Measurements from ENCODE around the gene ZP1. TPM values are rescaled to one million over a fixed set of nuclear protein-coding genes. Genes with fewer than 3 reads are reported as not detected.
"Not testable (repeated sequence)": the region's sequence is repeated elsewhere in the genome, so short reads cannot be mapped to it uniquely, and the experiment has no call there.

Gene ZP1
- total RNA-seq, 4 donors from 2014 or later: not detected

GRCh38 chr11:60908803-60909202 lies 41.5 kb downstream of the ZP1 start:
- DNase-seq: no peak
- no peaks in the 10 kb centered on the region for H3K36me3 ChIP-seq
- intact Hi-C loops (cut with DNase I; ENCODE audit: low total_unique reads) (no loop called here), in situ Hi-C loops (cut with MboI; ENCODE audit: low pct_ligation_motif_present in 1 of 4, low pct_unique_long_range_greater_than_20kb in 1 of 4, low sequenced_read_pairs in 3 of 4) (no loop called here)
- no peak overlapping the region for H3K4me3 ChIP-seq
- H3K4me1 ChIP-seq: peaks cover 9 to 33% (median 25%) of the 10 kb centered on the region in 4 donors
- no peak overlapping the region for H3K27ac ChIP-seq
- no peaks in the 10 kb centered on the region for H3K9me3 ChIP-seq
- whole genome bisulfite sequencing, 2 donors (ENCODE audit: low coverage in 1 of 2): 44 to 60% methylated on average over 1 of the region's 1 CpG
- no peak for TF ChIP-seq POLR2A (IDR thresholded peaks at IDR 0.05)
- no peak for TF ChIP-seq EP300 (IDR thresholded peaks at IDR 0.05; ENCODE audit: low read depth)
- TF ChIP-seq, protein P1, sequence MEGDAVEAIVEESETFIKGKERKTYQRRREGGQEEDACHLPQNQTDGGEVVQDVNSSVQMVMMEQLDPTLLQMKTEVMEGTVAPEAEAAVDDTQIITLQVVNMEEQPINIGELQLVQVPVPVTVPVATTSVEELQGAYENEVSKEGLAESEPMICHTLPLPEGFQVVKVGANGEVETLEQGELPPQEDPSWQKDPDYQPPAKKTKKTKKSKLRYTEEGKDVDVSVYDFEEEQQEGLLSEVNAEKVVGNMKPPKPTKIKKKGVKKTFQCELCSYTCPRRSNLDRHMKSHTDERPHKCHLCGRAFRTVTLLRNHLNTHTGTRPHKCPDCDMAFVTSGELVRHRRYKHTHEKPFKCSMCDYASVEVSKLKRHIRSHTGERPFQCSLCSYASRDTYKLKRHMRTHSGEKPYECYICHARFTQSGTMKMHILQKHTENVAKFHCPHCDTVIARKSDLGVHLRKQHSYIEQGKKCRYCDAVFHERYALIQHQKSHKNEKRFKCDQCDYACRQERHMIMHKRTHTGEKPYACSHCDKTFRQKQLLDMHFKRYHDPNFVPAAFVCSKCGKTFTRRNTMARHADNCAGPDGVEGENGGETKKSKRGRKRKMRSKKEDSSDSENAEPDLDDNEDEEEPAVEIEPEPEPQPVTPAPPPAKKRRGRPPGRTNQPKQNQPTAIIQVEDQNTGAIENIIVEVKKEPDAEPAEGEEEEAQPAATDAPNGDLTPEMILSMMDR (IDR thresholded peaks at IDR 0.05): no peak
- no peak for TF ChIP-seq POLR2AphosphoS5 (IDR thresholded peaks at IDR 0.05)
- H3K27me3 ChIP-seq: no peaks in the 10 kb centered on the region

GRCh38 chr11:60909680-60910280 lies 42.4 kb downstream of the ZP1 start:
- Histone ChIP-seq H3K4me1 (peaks cover 6 to 31% (median 22%) of the 10 kb centered on the region in 4 donors), H3K27ac (peak overlapping the region in 1 of 4 donors; percentile 38)
- H3K27me3 ChIP-seq; DNase-seq; H3K9me3 ChIP-seq; H3K4me3 ChIP-seq; in situ Hi-C loops (cut with MboI; ENCODE audit: low pct_ligation_motif_present in 1 of 4, low pct_unique_long_range_greater_than_20kb in 1 of 4, low sequenced_read_pairs in 3 of 4); H3K36me3 ChIP-seq; intact Hi-C loops (cut with DNase I; ENCODE audit: low total_unique reads): not testable (repeated sequence)
- WGBS, 2 donors (ENCODE audit: low coverage in 1 of 2): 67 to 81% methylated on average over 3 of the region's 3 CpGs

DNA sequence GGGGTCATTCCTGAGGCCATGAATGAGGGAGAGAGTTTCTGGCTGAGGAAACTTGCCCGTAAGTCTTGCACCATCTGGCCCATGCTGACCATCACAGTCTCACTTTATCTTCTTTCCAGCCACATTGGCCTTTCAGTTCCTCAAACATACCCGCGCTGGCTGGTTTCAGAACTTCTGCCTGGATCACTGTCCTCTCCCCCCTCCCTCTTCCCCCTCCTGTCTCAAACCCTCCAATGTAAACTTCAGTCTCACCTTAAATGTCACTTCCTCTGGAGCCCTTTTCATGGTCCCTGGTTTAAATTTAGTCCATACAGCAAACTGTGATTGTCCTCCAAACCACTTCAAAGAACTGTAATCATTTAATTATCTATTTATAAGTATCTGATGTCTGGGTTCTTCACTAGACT lies 42.9 kb downstream of the ZP1 start:
- Histone ChIP-seq H3K9me3 (no peaks in the 10 kb centered on the region), H3K4me3 (no peak overlapping the region), H3K4me1 (peaks cover under 1 to 30% (median 22%) of the 10 kb centered on the region in 4 donors), H3K27me3 (no peaks in the 10 kb centered on the region), H3K36me3 (no peaks in the 10 kb centered on the region), H3K27ac (peak overlapping the region in 1 of 4 donors; percentile 38)
- TF ChIP-seq EP300 (IDR thresholded peaks at IDR 0.05; ENCODE audit: low read depth) (no peak), POLR2A (IDR thresholded peaks at IDR 0.05) (no peak), POLR2AphosphoS5 (IDR thresholded peaks at IDR 0.05) (no peak)
- TF ChIP-seq, protein P1 (IDR thresholded peaks at IDR 0.05): no peak
- peak; percentile 68 for DNase-seq
- WGBS, 2 donors (ENCODE audit: low coverage in 1 of 2): 54 to 59% methylated on average over 2 to 3 of the region's 3 CpGs
- in situ Hi-C loops (cut with MboI; ENCODE audit: low pct_ligation_motif_present in 1 of 4, low pct_unique_long_range_greater_than_20kb in 1 of 4, low sequenced_read_pairs in 3 of 4) (no loop called here), intact Hi-C loops (cut with DNase I; ENCODE audit: low total_unique reads) (no loop called here)

- Histone ChIP-seq H3K4me3 (no peak overlapping the region), H3K9me3 (no peaks in the 10 kb centered on the region), H3K4me1 (peaks cover 0 to 30% (median 22%) of the 10 kb centered on the region in 4 donors), H3K36me3 (no peaks in the 10 kb centered on the region), H3K27ac (peak overlapping the region in 1 of 4 donors; percentile 27), H3K27me3 (no peaks in the 10 kb centered on the region)
- no peak for TF ChIP-seq EP300 (IDR thresholded peaks at IDR 0.05; ENCODE audit: low read depth)
- TF ChIP-seq, protein P1 (IDR thresholded peaks at IDR 0.05): peak in 1 of 5 experiments; percentile 12
- intact Hi-C loops (cut with DNase I; ENCODE audit: low total_unique reads) (no loop called here), in situ Hi-C loops (cut with MboI; ENCODE audit: low pct_ligation_motif_present in 1 of 4, low pct_unique_long_range_greater_than_20kb in 1 of 4, low sequenced_read_pairs in 3 of 4) (no loop called here)
- no peak for DNase-seq
- 59 to 76% methylated on average over 4 to 5 of the region's 5 CpGs for WGBS, 2 donors (ENCODE audit: low coverage in 1 of 2)
These were observed 43.5 kb downstream of the ZP1 start for GRCh38 chr11:60910711-60911380.
